DLD1 (cell line): ENCODE measurements around the gene TSHZ2.

ENCODE experiments used
- in situ Hi-C: cut with HindIII; loops from 2 replicates; pipeline ENCODE4 v1.10.0; 2017; ENCODE audit warnings: low sequenced_read_pairs

Gene TSHZ2

DNA sequence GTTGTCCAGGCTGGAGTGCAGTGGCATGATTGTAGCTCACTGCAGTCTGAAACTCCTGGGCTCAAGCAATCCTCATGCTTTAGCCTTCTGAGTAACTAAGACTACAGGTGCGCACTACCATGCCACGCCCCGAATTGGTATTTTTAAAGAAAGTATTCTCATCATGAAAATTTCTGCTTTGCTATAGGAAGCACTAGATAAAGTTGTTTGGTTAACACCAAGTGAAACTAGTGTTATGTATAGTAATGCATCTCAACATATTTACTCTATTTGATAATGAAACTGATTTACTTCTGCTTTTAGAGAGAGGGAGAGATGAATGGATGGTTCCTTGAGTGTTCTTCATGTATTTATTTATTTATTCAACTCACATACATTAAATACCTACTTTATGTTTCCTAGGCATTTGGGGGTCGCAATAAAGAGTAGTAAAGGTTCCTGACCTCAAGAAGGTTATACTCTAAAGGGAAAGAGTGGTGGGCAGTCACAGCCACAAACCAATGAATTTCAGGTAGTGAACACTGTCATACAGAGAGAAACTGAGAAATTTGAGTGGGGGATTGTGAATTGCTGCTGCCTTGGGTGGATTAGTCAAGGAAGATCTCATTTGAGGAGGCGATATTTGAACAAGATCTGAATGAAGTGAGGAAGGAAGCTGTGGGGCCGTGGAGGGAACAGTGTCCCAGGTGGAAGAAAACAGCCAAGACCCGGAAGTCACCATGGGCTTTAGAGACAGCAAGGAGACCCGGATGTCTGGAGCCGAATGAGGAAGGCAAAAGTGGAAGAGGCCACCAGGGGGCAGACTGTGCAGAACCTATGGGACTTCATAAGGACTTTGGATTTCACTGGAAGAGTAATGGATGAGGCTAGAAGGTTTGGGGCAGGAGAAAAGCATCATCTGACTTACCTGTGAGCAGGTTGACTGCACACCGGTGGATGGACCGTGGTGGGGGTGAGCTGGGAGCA is 185.6 kb downstream of the TSHZ2 start:
- in situ Hi-C loops: no loop called here

DNA sequence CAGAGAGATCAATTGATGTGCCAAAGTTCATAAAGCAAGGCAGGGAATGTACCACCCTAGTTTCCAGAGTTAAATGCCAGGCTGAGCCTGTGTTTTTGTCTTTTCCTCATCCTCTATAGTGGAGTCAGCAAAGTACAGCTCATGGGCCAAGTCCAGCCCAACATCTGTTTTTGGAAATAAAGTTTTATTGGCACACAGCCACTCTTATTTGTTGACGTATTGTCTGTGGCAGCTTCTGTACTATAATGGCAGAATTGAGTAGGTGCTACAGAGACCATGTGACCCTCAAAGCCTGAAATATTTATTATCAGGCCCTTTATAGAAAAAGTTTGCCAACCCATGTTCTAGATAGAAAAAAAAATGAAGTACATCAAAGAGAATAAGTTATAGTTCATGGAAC is 187.0 kb downstream of the TSHZ2 start:
- in situ Hi-C loops: no loop called here

DNA sequence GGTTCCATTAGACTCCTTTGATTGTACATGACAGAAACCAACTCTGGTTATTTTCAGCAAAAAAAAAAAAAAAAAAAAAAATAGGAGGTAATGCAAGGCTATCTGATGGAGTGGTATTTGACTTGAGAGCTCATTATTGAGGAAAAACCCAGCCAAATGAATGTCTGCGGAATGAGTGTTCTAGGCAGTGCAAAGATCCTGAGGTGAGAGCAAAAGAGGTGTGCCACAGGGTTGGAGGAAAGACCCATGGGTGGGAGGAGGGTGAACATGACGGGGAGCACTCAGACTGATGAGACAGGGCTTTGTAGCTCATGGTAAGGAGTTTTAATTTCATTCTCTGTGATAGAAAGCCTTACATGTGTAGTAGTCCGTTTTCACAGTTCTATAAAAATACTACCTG is 188.9 kb downstream of the TSHZ2 start:
- in situ Hi-C loops: no loop called here

DNA sequence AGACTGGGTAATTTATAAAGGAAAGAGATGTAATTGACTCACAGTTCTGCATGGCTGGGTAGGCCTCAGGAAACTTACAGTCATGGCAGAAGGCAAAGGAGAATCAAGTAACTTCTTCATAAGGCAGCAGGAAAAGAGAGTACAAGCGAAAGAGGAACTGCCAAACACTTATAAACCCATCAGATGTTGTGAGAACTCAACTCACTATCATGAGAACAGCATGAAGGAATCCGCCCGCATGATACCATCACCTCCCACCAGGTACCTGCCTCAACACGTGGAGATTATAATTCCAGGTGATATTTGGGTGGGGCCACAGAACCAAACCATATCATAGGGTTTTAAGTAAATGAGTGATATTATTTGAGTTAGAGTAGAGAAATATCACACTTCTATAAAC is 189.3 kb downstream of the TSHZ2 start:
- in situ Hi-C loops: no loop called here

DNA sequence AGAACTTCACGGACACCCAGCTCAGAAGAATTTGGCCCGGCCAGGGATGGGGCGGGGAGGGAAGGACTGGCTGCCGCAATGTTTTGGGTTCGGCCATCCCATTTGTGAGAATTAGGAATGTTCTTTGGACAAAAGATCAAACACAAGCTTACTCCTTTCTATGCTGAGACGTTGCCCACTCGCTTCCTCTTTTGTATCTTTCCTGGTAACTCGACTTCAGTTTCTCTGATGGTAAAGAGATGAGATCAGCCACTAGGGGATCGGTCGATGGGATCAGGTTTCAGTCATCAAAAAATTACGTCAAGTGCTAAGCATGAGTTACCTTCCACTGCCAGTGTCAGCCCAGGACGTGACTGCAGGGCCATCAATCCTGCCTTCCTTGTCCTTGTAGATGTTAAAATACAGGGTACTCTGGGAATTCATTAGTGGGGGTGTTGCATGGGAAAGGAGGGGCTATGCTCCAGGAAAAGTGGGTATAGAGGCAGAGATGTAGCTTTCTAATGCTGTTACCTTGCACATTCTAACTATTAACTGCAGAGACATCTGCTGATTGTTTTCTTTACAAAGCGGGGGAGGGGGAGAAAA is 190.2 kb downstream of the TSHZ2 start:
- in situ Hi-C loops: no loop called here

DNA sequence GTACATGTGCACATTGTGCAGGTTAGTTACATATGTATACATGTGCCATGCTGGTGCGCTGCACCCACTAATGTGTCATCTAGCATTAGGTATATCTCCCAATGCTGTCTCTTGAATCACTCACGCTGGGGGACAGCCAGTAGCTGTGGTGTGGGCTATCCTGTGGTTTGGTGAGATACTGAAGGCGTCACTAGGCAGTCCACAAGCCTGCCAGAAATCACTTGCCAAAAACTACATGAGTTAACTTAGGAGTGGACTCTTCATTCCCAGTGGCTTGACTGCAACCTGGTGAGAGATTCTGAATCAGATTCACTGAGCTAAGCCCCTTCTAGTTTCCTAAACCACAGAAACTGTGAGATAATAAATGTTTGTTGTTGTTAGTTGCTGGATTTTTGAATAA is 191.3 kb downstream of the TSHZ2 start:
- in situ Hi-C loops: no loop called here

DNA sequence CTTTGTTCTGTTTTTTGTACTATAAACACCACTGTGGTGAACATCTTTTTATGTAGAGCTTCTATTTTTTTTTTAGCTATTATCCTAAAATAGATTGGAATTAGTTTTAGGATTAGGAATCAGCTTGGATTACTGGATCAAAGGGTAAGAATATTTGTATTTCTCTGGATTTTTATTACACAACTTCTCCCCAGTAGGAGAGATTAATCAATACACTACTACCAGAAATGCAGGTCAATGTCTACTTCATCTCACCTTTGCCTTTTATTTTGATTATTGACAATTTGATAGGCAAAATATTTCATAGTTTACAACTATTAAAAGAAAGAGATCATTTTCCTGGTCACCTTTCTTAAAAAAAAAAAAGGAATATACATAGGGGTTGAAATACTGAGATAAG is 191.9 kb downstream of the TSHZ2 start:
- in situ Hi-C loops: no loop called here

DNA sequence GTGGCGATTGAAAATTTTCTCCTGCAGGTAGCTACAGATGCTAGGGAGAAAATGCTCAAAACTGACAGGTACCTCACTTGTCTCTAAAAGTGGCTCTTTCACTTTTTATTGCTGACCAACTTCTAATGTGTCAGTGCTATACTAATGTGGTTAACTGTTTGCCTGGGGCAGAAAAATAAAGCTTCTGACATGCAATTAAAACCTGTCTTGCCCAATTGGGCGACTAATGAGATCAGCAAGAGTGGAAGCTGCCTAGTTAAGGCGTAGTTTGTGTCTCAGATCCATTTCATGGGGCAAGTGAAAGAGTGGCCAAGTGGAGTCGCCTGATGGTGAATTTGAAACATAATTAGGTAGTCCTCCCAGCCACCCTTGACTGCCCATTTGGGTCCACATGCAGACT is 193.3 kb downstream of the TSHZ2 start:
- in situ Hi-C loops: no loop called here

DNA sequence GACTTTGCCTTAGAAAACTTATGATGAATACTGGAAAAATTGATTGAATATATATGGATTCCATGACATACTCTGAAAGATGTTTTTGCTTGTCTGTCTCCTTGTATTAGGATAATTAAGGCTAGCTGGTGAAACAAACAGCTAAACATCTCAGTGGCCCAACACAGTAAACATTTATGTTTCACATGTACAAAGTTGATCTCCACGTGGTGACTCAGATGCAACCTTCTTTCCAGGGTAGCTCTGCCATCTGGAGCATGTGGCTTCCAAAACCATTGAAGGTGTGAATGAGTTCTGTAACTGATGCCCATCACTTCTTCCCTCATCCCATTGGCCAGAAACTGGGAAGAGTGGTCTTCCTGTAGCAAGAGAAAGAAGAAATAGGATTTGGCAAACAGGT is 196.3 kb downstream of the TSHZ2 start:
- in situ Hi-C loops: no loop called here

DNA sequence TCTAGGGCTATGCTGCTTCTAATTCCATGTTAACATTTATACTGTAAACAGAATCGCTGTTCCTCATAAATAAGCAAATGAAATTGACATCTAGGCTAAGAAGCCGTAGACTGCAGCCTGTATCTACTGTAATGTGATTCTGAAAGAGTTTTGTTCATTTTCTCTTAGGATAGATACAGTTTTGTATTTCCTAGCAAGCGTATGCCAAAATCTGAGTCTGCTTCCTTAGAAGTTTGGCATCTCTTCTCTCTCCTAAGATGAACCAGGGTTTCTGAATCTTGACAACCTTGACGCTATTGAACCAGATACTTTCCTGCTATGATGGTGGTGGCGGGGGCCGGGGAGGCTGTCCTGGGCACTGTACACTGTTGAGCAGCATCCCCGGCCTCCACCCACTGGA is 198.0 kb downstream of the TSHZ2 start:
- in situ Hi-C loops: no loop called here

DNA sequence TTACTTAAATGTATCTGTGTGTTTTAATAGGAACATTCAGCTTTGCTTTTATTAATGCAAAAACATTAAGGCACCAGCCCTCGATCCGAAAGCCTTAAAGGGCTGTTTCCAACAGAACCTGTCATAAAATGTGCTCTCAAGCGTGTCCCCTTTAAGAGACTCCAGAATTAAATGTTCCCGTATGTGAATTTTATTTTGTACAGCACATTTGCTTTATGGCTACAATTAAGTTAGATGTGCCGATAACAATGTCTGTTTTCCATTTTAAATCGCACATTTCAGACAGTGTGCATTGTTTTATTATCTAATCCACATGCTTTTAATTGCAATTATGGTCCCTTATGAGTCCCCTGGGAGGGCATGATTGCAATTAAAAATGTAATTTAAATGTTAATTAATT is 198.9 kb downstream of the TSHZ2 start:
- in situ Hi-C loops: no loop called here

DNA sequence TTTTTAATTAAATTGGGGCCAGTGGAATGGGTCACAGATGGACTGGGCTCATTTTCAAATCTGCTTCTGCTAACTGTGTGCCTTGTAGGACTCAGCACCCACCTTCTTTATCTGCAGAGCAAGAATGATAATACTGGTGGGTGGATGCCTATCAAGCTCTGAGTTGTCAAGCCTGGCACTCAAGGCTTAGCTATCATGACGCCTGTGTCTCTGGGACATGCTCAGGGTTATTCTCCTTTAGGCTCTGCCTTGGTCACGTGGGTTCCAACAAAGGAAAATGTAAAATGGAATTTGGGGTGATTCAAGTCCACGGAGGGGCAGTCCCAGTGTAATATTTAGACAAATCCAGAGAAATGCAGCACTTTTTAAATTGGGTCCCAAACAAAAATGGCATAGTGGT is 202.3 kb downstream of the TSHZ2 start:
- in situ Hi-C loops: no loop called here

DNA sequence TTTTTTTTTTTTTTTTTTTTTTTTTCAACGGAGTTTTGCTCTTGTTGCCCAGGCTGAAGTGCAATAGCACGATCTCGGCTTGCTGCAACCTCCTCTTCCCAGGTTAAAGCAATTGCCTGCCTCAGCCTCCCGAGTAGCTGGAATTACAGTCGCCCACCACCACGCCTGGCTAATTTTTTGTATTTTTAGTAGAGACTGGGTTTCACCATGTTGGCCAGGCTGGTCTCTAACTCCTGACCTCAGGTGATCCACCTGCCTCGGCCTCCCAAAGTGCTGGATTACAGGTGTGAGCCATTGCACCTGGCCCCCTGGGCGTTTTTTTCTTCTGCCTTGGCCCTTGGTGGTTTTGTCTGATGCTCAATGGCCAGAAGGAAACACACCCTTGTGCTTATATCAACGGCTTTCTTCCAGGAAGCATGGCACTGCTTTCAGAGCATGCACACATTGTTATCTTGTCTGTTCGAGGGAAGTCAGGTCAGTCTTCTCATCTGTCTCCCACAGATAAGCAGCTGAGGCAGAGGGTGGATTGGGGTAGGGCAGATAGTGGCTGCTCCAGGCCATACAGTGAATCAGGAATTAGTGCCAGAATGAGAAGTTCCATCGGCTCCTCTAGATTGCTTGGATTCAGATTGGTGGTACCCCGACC is 203.1 kb downstream of the TSHZ2 start:
- in situ Hi-C loops: no loop called here

DNA sequence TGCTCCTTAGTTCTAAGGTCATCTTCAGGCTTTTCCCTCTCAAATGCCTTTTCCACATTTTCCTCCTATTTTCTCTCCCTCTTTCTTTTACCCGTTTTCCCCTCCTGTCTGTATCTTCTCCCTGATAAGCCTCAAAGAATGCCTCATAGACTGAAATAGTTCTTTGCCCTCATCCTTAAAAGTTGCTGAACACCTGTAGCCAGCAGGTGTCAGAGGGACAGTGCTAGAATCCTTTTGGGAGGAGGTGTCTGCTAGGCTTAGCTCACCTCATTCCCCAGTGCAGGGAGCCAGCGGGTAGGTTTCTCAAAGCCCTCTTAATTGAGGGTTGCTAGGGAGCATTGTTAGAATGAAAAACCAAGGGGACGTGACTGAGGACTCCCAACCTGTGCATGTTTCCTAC is 204.0 kb downstream of the TSHZ2 start:
- in situ Hi-C loops: no loop called here

DNA sequence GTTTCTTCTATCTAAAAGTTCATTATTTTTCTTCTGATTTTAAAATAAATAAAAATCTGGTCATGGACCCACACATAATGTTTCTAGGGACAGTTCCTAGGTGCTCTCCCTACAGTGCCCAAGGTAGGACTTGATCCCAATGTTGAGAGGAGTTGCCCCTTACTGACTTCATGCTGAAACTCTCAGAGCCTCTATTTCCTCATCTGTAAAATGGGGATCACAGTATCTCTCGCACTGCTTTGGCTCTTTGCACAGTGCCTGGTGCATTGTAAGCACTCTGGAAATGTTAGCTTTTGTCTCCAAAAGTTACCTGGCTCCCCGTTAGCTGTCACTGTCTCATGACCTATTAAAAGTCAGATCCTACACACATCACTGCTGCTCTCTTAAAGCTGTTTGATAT is 205.5 kb downstream of the TSHZ2 start:
- in situ Hi-C loops: no loop called here

DNA sequence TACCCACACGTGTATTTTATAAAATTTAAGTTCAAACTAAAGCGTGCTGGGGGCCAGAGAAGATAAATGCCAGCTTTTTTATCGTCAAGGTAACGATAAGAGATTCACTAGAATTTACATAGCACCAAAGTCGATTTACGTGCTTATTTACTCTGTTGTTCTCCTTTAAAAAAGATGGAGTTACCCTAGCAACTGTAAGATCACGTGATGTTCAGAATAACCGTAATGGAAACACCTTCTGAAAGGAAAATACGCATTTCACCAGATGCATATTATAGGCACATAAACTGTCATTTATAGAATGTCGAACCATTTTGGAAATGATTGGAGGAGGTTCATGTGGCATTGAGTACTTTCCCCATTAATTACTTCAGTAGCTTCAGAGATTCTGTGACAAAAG is 207.6 kb downstream of the TSHZ2 start:
- in situ Hi-C loops: no loop called here

DNA sequence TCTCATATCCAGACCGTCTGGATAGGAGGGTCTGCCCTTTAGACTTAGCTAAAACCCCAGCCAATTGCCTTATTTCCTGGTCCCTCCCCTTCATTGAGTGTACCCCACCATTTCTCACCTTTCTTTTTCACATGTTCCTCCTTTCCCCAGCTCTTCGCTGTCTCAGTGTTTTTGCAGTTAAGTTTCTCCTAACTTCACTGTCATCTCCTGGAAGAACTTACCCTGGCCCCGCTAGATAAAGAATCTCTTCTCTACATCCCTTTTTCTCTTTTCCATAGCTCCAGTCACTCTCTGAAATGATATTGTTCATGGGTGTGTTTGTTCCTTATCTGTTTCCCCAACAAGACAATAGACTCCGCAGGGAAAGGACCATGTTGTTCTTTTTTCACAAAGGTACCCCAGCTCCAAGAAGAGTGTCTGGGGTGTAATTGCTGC is 208.8 kb downstream of the TSHZ2 start:
- in situ Hi-C loops: no loop called here

DNA sequence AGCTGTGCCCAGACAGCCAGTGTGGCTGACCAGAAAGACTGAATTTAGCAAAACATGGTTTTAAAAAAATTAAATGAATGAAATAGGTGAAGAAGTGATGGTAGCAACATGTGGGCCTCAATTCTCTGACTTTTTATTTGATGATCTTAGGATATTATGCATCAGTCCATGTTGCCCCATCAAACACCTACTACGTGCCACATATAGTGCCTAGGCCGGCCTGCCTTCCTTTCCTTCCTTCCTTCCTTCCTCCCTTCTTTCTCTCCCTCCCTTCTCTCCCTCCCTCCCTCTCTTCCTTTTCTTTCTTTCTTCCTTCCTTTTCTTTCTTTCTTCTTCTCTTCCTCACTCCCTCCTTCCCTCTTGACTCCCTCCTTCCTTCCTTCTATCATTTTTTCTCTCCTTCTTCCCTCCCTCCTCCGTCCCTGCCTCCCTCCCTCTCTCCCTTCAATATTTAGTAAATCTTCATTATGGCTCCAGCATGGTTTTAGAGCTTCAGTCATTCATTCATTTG is 209.8 kb downstream of the TSHZ2 start:
- in situ Hi-C loops: no loop called here

DNA sequence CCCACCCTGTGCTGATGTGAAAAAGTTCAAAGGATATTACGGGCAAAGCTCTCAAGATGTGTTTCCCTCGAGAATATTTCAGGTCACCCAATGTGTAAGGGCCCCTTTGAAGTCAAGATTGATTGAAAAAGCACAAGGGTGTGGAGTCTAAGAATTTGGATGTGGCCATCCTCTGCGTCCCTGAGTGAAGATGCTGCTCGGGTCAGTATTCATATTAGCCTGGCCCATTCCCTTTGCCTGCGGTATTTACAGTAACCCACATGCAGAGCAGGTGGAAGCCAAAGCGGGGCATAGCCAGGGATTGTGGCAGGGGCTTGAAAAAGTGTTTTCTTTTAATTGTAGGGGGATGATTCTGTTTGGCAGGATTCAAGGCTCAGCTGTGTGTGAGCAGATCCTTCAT is 211.0 kb downstream of the TSHZ2 start:
- in situ Hi-C loops: no loop called here

DNA sequence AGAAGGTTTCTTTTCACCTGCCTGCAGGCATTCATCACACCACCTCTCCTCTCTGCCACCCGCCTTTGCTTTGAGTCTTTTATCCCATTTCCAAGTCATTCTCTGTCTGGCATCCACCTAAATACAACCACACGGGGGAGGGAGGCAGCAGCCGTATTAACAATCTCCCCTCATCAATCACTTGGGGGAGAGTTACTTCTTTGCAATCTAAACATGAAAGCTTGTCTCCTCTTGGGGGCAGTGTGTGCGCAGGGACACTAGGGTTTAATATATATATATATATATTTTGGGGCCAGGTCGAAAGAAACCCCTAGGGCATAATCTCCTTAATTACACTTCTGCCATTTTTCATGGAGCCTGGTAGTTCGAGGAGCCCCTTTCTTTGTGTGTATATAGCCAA is 214.5 kb downstream of the TSHZ2 start:
- in situ Hi-C loops: no loop called here

DNA sequence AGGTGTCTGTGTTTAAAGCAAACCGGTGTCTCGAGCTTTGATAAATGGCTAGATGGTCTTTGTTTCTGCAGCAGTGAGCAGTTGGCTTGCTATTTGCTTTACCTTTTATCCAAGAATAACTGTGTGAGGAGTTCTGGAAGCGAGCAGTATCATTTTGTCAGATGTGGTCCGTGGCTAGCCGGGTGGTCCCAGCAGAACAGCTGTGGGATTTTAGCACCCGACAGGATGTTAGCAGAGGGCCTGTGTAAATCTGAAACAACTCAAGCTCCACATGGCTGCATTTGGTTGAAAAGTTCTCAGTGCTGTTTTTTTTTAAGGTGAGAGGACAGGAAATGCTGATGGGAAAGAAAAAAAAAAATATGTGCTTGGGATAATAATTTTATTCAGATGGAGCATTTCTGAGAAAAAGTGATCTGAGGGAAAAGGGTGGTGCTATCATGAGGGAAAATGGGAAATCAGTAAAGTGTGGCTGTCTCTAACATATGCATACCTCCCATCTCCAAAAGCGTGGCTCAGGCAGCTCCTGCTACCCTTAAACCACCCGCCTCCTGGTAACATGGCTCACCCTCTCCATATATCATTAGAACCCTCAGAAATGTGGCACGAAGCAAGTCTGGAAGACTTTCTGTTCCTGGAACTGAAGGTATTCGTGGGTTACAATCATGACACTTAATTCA is 215.4 kb downstream of the TSHZ2 start:
- in situ Hi-C loops: no loop called here
